CD4-positive, alpha-beta T cell treated with Interleukin-4 for 4 hours (primary cell): ENCODE results near the gene PCDHGB5.
"Not testable (repeated sequence)": the region's sequence is repeated elsewhere in the genome, so short reads cannot be mapped to it uniquely, and the experiment has no call there.

Source experiments
- DNase-seq: peaks from one replicate; pipeline ENCODE4 v3.0.0-alpha.2; 2020

Gene PCDHGB5

DNA sequence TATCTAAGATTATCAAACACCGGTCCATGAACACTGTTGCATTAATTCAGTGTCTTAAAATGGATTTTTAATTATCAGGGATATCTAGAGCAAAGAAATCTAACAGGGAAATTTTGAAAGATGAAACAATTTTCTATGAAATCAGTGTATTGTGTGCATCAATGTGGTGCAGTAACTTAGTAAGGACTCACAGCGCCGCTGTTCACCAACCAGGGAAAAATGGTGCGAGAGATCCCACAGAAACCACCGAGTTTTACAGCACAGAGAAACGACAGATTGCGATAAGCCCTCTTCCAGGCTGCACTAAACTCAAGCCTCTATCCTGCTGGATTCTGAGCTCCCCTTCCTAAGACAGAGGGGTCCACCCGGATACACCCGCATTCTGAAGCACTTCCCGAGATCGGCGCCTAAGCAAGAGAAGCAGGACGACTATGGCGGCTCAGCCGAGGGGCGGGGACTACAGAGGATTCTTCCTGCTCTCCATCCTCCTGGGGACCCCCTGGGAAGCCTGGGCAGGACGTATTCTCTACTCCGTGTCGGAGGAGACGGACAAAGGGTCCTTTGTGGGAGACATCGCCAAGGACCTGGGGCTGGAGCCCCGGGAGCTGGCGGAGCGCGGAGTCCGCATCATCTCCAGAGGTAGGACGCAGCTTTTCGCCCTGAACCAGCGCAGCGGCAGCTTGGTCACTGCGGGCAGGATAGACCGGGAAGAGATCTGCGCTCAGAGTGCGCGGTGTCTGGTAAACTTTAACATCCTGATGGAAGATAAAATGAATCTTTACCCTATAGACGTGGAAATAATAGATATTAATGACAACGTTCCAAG lies 15.1 kb upstream of the PCDHGB5 start, which contains the start of gene PCDHGA7:
Gene PCDHGA7 (plus strand): TSS at position 274 of the 826 bp plus-strand sequence. CDS start 158 bp downstream, at position 432.
- DNase-seq, result no peak

DNA sequence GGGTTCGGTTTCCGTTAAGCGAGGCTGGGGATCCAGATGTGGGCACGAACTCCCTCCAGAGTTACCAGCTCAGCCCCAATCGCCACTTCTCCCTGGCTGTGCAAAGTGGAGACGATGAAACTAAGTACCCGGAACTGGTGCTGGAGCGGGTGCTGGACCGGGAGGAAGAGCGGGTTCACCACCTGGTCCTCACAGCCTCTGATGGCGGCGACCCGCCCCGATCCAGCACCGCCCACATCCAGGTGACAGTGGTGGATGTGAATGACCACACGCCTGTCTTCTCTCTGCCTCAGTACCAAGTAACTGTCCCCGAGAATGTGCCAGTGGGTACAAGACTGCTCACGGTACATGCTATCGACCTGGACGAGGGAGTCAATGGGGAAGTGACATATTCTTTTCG lies 14.4 kb upstream of the PCDHGB5 start:
- DNase-seq, result no peak

DNA sequence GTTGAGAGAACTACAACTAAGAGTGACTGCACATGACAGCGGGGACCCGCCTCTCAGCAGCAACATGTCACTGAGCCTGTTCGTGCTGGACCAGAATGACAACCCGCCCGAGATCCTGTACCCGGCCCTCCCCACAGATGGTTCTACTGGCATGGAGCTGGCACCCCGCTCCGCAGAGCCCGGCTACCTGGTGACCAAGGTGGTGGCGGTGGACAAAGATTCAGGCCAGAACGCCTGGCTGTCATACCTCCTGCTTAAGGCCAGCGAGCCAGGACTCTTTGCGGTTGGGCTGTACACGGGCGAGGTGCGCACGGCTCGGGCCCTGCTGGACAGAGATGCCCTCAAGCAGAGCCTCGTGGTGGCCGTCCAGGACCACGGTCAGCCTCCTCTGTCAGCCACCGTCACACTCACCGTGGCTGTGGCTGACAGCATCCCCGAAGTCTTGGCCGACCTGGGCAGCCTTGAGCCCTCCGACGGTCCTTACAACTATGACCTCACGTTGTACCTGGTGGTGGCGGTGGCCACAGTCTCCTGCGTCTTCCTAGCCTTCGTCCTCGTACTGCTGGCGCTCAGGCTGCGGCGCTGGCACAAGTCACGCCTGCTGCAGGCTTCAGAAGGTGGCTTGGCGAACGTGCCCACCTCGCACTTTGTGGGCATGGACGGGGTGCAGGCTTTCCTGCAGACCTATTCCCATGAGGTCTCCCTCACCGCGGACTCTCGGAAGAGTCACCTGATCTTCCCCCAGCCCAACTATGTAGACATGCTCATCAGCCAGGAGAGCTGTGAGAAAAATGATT lies 13.1 kb upstream of the PCDHGB5 start:
- DNase-seq, result no peak

DNA sequence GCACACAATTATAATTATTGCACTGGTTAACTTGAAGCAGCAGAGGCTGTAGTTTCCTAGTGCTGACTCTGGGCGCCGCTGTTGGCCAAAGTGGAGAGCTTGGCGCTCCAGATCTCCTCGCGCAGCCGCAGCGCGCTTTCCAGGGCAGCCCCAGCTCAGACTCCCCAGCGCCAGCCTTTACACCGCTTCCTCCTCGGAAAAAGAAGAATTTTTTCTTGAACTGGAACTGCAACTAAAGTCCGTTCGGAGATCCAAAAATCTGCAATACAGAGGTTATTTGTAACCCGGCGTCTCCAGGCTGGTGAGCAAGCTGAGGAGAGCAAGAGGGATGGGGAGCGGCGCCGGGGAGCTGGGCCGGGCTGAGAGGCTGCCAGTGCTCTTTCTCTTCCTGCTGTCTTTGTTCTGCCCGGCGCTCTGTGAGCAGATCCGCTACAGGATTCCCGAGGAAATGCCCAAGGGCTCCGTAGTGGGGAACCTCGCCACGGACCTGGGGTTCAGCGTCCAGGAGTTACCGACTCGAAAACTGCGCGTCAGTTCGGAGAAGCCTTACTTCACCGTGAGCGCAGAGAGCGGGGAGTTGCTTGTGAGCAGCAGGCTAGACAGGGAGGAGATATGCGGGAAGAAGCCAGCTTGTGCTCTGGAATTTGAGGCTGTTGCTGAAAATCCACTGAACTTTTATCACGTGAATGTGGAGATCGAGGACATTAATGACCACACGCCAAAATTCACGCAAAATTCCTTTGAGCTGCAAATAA lies 10.0 kb upstream of the PCDHGB5 start, which contains the start of gene PCDHGB4:
Gene PCDHGB4 (plus strand): TSS at position 142 of the 755 bp plus-strand sequence. CDS start 187 bp downstream, at position 329.
- DNase-seq, result peak; percentile 6

DNA sequence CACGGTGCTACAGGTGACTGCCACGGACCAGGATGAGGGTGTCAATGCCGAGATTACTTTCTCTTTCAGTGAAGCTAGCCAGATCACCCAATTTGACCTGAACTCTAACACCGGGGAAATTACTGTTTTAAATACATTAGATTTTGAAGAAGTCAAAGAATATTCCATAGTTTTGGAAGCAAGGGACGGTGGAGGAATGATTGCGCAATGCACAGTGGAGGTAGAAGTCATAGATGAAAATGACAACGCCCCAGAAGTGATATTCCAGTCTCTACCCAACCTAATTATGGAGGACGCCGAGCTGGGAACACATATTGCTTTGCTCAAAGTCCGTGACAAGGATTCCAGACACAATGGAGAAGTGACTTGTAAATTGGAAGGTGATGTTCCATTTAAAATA lies 9.1 kb upstream of the PCDHGB5 start:
- DNase-seq, result no peak

DNA sequence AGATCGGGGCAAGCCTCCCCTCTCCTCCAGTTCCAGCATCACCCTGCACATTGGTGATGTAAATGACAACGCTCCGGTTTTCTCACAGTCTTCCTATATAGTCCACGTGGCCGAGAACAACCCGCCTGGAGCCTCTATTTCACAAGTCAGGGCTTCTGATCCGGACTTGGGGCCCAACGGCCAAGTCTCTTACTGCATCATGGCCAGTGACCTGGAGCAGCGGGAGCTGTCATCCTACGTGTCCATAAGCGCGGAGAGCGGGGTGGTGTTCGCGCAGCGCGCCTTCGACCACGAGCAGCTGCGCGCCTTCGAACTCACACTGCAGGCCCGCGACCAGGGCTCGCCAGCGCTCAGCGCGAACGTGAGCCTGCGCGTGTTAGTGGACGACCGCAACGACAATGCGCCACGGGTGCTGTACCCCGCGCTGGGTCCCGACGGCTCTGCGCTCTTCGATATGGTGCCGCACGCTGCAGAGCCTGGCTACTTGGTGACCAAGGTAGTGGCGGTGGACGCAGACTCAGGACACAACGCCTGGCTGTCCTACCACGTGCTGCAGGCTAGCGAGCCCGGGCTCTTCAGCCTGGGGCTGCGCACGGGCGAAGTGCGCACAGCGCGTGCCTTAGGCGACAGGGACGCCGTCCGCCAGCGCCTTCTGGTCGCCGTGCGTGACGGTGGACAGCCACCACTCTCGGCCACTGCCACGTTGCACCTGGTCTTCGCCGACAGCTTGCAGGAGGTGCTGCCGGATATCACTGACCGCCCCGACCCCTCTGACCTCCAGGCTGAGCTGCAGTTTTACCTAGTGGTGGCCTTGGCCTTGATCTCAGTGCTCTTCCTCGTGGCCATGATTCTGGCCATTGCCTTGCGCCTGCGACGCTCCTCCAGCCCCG lies 8.3 kb upstream of the PCDHGB5 start:
- no peak for DNase-seq

DNA sequence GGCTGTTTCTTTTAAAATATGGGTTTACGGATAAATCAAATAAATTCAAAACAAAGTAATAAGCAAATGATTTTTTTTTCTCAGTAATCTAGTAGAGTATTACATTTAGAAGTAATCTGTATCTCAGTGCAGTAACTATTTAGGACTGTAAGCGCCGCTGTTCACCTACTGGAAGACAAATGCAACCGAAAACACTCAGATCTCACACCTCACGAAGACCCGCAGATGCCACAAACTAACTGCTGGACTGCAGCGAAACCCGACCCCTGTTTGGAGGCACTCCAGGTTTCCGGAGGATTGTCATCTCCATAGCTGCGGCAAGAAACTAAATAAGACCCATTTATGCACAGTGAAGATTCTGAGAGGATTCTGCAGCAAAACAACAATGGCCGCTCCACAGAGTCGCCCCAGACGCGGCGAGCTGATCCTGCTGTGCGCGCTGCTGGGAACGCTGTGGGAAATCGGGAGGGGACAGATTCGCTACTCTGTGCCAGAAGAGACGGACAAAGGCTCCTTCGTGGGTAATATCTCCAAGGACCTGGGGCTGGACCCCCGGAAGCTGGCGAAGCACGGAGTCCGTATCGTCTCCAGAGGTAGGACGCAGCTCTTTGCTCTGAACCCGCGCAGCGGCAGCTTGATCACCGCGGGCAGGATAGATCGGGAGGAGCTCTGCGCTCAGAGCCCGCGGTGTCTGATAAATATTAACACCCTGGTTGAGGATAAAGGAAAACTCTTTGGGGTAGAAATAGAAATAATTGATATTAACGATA lies 5.1 kb upstream of the PCDHGB5 start, which contains the start of gene PCDHGA8:
Gene PCDHGA8 (plus strand): TSS at position 205 of the 770 bp plus-strand sequence. CDS start 181 bp downstream, at position 386.
- no peak for DNase-seq

DNA sequence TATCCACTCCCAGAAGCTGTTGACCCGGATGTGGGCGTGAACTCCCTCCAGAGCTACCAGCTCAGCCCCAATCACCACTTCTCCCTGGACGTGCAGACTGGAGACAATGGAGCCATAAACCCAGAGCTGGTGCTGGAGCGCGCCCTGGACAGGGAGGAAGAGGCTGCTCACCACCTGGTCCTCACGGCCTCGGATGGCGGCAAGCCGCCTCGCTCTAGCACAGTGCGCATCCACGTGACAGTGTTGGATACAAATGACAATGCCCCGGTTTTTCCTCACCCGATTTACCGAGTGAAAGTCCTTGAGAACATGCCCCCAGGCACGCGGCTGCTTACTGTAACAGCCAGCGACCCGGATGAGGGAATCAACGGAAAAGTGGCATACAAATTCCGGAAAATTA lies 4.5 kb upstream of the PCDHGB5 start:
- DNase-seq, result no peak

DNA sequence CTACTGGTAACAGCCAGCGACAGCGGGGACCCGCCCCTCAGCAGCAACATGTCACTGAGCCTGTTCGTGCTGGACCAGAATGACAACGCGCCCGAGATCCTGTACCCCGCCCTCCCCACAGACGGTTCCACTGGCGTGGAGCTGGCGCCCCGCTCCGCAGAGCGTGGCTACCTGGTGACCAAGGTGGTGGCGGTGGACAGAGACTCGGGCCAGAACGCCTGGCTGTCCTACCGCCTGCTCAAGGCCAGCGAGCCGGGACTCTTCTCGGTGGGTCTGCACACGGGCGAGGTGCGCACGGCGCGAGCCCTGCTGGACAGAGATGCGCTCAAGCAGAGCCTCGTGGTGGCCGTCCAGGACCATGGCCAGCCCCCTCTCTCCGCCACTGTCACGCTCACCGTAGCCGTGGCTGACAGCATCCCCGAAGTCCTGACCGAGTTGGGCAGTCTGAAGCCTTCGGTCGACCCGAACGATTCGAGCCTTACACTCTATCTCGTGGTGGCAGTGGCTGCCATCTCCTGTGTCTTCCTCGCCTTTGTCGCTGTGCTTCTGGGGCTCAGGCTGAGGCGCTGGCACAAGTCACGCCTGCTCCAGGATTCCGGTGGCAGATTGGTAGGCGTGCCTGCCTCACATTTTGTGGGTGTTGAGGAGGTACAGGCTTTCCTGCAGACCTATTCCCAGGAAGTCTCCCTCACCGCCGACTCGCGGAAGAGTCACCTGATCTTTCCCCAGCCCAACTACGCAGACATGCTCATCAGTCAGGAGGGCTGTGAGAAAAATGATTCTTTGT lies 3.2 kb upstream of the PCDHGB5 start:
- not testable (repeated sequence) for DNase-seq

DNA sequence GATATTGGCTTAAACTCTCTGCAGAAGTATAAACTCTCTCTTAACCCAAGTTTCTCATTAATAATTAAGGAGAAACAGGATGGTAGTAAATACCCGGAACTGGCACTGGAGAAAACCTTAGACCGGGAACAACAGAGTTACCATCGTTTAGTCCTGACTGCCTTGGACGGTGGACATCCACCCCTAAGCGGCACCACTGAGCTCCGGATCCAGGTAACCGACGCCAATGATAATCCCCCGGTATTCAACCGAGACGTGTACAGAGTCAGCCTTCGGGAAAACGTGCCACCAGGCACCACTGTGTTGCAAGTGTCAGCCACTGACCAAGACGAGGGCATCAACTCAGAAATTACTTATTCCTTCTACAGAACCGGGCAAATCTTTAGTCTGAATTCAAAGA lies 861 bp downstream of the PCDHGB5 start:
- DNase-seq, result no peak

DNA sequence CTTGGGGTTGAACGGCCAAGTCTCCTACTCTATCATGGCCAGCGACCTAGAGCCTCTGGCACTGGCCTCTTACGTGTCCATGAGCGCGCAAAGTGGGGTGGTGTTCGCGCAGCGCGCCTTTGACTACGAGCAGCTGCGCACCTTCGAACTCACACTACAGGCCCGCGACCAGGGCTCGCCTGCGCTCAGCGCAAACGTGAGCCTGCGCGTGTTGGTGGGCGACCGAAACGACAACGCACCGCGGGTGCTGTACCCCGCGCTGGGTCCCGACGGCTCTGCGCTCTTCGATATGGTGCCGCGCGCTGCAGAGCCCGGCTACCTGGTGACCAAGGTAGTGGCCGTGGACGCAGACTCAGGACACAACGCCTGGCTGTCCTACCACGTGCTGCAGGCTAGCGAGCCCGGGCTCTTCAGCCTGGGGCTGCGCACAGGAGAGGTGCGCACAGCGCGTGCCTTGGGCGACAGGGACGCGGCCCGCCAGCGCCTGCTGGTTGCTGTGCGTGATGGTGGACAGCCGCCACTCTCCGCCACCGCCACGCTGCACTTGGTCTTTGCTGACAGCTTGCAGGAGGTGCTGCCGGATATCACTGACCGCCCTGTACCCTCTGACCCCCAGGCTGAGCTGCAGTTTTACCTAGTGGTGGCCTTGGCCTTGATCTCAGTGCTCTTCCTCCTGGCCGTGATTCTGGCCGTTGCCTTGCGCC lies 2.0 kb downstream of the PCDHGB5 start:
- no peak for DNase-seq

DNA sequence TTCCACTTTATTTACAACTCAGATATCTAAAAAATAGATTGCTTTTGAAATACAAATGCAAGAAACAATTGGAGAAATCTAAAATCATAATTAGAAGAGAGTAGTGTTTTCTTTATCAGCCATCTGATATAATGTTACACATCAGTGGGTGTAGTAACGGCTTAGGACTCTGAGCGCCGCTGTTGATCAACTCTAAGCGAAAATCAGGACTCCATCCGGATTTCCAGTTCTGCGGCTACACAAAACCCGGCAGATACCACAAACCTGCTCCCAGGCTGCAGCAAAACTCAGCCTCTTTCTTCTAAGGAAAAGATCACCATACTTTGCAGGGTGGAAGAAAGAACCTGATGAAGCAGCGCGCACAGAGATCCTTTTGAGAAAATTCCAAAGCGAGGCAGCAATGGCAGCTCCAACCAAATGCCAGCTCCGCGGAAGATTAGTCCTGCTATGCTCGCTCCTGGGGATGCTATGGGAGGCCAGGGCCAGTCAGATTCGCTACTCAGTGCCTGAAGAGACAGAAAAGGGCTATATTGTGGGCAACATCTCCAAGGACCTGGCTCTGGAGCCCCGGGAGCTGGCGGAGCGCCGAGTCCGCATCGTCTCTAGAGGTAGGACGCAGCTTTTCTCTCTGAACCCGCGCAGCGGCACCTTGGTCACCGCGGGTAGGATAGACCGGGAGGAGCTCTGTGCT lies 5.0 kb downstream of the PCDHGB5 start, which contains the start of gene PCDHGA9:
Gene PCDHGA9 (plus strand): TSS at position 226 of the 691 bp plus-strand sequence. CDS start 175 bp downstream, at position 401.
- DNase-seq, result no peak

DNA sequence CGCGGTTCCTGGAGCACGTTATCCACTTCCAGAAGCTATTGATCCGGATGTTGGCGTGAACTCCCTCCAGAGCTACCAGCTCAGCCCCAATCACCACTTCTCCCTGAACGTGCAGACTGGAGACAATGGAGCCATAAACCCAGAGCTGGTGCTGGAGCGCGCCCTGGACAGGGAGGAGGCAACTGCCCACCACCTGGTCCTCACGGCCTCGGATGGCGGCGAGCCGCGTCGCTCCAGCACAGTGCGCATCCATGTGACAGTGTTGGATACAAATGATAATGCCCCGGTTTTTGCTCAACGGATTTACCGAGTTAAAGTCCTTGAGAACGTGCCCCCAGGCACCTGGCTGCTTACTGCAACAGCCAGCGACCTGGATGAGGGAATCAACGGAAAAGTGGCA lies 5.6 kb downstream of the PCDHGB5 start:
- DNase-seq, result no peak

DNA sequence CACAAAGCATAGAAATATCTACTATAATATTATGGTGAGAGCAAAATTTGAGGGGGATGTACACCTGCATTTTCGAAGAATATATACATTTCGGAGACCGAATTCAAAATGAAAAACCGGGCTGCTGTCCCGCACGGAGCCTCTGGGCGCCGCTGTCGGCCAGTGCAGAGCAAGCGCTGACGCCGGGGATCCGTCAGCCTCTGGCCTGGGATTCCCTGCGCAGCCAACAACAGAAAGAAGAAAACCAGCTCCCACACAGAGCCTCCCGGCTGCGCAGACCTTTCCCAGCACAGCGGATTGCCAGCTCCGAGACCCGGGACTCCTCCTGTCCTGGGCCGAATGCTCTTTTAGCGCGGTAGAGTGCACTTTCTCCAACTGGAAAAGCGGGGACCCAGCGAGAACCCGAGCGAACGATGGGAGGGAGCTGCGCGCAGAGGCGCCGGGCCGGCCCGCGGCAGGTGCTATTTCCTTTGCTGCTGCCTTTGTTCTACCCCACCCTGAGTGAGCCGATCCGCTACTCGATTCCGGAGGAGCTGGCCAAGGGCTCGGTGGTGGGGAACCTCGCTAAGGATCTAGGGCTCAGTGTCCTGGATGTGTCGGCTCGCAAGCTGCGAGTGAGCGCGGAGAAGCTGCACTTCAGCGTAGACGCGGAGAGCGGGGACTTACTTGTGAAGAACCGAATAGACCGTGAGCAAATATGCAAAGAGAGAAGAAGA lies 10.2 kb downstream of the PCDHGB5 start, which contains the start of gene PCDHGB6:
Gene PCDHGB6 (plus strand): TSS at position 232 of the 716 bp plus-strand sequence. CDS start 182 bp downstream, at position 414.
- peak; percentile 29 for DNase-seq

DNA sequence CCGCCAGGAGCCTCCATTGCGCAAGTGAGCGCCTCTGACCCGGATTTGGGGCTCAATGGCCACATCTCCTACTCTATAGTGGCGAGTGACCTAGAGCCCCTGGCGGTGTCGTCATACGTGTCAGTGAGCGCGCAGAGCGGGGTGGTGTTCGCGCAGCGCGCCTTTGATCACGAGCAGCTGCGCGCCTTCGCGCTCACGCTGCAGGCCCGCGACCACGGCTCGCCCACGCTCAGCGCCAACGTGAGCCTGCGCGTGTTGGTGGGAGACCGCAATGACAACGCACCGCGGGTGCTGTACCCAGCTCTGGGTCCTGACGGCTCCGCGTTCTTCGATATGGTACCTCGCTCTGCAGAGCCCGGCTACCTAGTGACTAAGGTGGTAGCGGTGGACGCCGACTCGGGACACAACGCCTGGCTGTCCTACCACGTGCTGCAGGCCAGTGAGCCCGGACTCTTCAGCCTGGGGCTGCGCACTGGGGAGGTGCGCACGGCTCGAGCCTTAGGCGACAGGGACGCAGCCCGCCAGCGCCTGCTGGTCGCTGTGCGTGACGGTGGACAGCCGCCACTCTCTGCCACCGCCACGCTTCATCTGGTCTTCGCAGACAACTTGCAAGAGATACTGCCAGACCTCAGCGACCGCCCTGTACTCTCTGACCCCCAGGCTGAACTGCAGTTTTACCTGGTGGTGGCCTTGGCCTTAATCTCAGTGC lies 12.0 kb downstream of the PCDHGB5 start:
- no peak for DNase-seq

DNA sequence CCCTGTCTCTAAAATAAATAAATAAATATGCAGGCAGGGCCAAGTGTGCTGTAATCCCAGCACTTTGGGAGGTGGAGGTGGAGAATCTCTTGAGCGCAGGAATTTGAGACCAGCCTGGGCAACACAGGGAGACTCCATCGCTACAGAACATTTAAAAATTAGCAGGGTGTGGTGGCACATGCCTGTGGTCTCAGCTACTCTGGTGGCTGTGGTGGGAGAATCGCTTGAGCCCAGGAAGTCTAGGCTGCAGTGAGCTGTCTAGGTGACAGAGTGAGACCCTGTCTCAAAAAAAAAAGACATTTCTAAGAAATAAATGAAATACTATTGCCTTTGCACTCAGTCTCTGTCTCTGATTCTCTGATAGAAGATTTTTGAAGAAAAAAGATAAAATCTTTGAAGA lies 13.8 kb downstream of the PCDHGB5 start:
- DNase-seq, result no peak

DNA sequence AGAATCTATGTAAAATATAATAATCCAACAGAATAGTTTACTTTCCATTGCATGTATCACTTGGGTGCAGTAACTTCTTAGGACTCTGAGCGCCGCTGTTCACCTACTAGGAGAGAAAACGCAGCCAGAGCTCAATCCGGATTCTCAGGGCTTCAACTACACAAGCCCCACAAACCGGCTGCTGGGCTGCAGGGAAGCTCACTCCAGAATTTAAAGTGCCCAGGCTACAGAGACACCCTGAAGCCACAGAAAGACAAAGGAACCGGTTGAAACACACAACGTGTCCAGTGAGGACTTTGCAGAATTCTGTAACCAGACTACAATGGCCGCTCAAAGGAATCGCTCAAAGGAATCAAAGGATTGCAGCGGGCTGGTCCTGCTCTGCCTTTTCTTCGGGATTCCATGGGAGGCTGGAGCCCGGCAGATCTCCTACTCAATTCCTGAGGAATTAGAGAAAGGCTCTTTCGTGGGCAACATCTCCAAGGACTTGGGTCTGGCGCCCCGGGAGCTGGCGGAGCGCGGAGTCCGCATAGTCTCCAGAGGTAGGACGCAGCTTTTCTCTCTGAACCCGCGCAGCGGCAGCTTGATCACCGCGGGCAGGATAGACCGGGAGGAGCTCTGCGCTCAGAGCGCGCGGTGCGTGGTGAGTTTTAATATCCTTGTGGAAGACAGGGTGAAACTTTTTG lies 15.2 kb downstream of the PCDHGB5 start, which contains the start of gene PCDHGA10:
Gene PCDHGA10 (plus strand): TSS at position 134 of the 686 bp plus-strand sequence. CDS start 189 bp downstream, at position 323.
- peak; percentile 58 for DNase-seq
